Upper lobe of left lung (tissue), 6 donors: ENCODE measurements around the gene HSPD1. TPM values are rescaled to one million over a fixed set of nuclear protein-coding genes. Genes with fewer than 3 reads are reported as not detected.

Experiments
- ATAC-seq, 2 donors: fragments of 200-7000 bp; cut with Tn5 transposase; one replicate each; pipeline ENCODE4 v1.9.1; 2022; ENCODE audit warnings: mild to moderate bottlenecking in 2 of 2, moderate library complexity in 2 of 2; ENCODE audit not compliant: low FRiP score in 2 of 2
- DNase-seq, 2 donors: peaks; one replicate each; pipeline ENCODE4 v3.0.0-alpha.2; 2019 to 2020
- H3K27ac ChIP-seq, 4 donors: fragments of 200-600 bp; sonication (generic); one replicate each; pipeline ENCODE4 v1.5.1; 2016 to 2019
- H3K27me3 ChIP-seq, 4 donors: fragments of 200-600 bp; sonication (generic); one replicate each; pipeline ENCODE4 v1.5.1; 2017 to 2019
- H3K36me3 ChIP-seq, 4 donors: fragments of 200-600 bp; sonication (generic); one replicate each; pipeline ENCODE4 v1.5.1; 2016 to 2019
- H3K4me1 ChIP-seq, 4 donors: fragments of 200-600 bp; sonication (generic); one replicate each; pipeline ENCODE4 v1.5.1; 2018 to 2019
- H3K4me3 ChIP-seq, 4 donors: fragments of 200-600 bp; sonication (generic); one replicate each; pipeline ENCODE4 v1.5.1; 2017 to 2019; ENCODE audit warnings: mild to moderate bottlenecking in 2 of 4, moderate library complexity in 1 of 4
- H3K9me3 ChIP-seq, 4 donors: fragments of 200-600 bp; sonication (generic); one replicate each; pipeline ENCODE4 v1.5.1; 2018 to 2019
- CTCF ChIP-seq, 6 experiments: fragments of 450-650 bp in 4 of 6; fragments of 200-600 bp in 2 of 6; sonication (generic) in 2 of 6; IDR thresholded peaks; one replicate each; pipeline ENCODE4 v1.5.1; 2016 to 2019; ENCODE audit warnings: antibody characterized with exemption in 6 of 6
- EP300 ChIP-seq, 4 donors: sonication (generic); formaldehyde crosslinking; IDR thresholded peaks; one replicate each; pipeline ENCODE4 v1.5.1; 2017; ENCODE audit warnings: antibody characterized with exemption in 4 of 4, control low read depth in 2 of 4
- POLR2A ChIP-seq, 4 donors: fragments of 450-650 bp; IDR thresholded peaks; one replicate each; pipeline ENCODE4 v1.5.1; 2016 to 2017; ENCODE audit warnings: antibody characterized with exemption in 4 of 4, mild to moderate bottlenecking in 2 of 4
- POLR2AphosphoS5 ChIP-seq, 2 donors: sonication (generic); formaldehyde crosslinking; IDR thresholded peaks; one replicate each; pipeline ENCODE4 v1.5.1; 2017; ENCODE audit warnings: antibody characterized with exemption in 2 of 2
- WGBS, 2 donors: methylation state at CpG; one replicate each; pipeline ENCODE4 v1.1.5; 2017 to 2018; 5-methylcytosine and 5-hydroxymethylcytosine counted together
- total RNA-seq, 6 donors: library from RNA; depleted of rRNA in 4 of 6; stranded (reverse); fragments of >200 nt in 4 of 6; gene quantifications; one replicate each; pipeline versions ENCODE4 v1.1.0 to v1.2.1, GENCODE V29; 2016 to 2021
- donor health status: DM: no; HTN: no; CAD: no; lungs with moderate emphysema.
- donor health status: DM: no; HTN: yes; CAD: no; lungs with severe emphysema.

The HSPD1 gene
- total RNA-seq, 6 donors from 2014 or later = 42.8 to 159 (median 123) TPM

DNA sequence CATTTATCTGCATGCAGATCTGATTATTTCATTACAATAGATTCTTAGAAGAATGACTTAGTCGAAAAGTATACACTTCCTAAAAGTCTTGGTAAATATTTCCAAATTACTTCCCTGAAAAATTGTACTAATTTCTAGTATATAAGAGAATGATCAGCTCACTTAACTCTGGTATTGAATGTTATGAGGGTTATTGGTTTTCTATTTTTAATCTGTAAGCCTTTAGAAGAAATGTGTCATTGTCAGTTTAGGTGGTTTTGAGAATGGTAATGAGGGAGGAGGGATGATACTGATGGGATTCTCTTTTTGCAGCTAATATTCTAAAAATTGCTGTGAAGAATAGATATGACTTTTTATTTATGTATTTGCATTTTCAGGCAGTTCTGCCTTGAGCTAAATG is 40.1 kb upstream of the HSPD1 start:
- no peak for DNase-seq
- peaks cover 3 to 13% (median 7%) of the 10 kb centered on the region in 4 donors for H3K4me1 ChIP-seq
- H3K4me3 ChIP-seq = no peak overlapping the region
- TF ChIP-seq POLR2AphosphoS5 (IDR thresholded peaks at IDR 0.05) (no peak), EP300 (IDR thresholded peaks at IDR 0.05) (no peak), POLR2A (IDR thresholded peaks at IDR 0.05) (no peak), CTCF (IDR thresholded peaks at IDR 0.05) (no peak)
- H3K27me3 ChIP-seq = no peaks in the 10 kb centered on the region
- no peaks in the 10 kb centered on the region for H3K9me3 ChIP-seq
- no peak for ATAC-seq
- H3K36me3 ChIP-seq = peaks cover 18 to 80% (median 31%) of the 10 kb centered on the region in 4 donors
- 47 to 59% methylated on average over 1 of the region's 1 CpG for WGBS, 2 donors
- H3K27ac ChIP-seq = no peak overlapping the region

- TF ChIP-seq EP300 (IDR thresholded peaks at IDR 0.05) (no peak), CTCF (IDR thresholded peaks at IDR 0.05) (no peak)
- 40 to 68% methylated on average over 2 of the region's 2 CpGs for WGBS, 2 donors
- H3K36me3 ChIP-seq = peaks cover 15 to 67% (median 23%) of the 10 kb centered on the region in 4 donors
Measured at GRCh38 chr2:197538412-197538811, 38.8 kb upstream of the HSPD1 start.

DNA sequence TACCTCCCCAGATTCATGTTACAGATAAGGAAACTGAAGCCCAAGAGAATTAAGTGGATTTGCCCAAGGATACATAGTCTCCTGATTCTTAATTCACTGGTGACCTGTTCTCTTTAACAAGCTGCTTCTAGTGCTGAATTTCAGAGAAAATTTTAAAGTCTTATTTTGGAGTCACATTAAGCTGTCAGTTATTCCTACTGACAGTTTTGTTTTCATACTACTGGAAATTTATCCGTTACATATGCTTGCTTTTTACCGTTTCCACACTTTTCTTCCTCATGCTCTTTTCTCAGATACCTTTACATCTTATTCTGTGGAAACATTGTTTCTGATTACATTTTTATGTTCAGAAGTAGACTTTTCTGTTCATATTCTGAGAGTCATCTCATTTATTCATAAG is 17.5 kb upstream of the HSPD1 start:
- Histone ChIP-seq H3K27me3 (no peaks in the 10 kb centered on the region), H3K4me3 (peak overlapping the region in 3 of 4 donors; percentile 82 to 86 (median 84)), H3K9me3 (no peaks in the 10 kb centered on the region), H3K36me3 (no peaks in the 10 kb centered on the region), H3K4me1 (peaks cover 17 to 29% (median 21%) of the 10 kb centered on the region in 4 donors), H3K27ac (peak overlapping the region in 1 of 4 donors; percentile 99)
- WGBS, 2 donors = 38 to 39% methylated on average over 2 of the region's 2 CpGs
- no peak for TF ChIP-seq CTCF (IDR thresholded peaks at IDR 0.05)
- TF ChIP-seq EP300 (IDR thresholded peaks at IDR 0.05) = no peak
- no peak for TF ChIP-seq POLR2AphosphoS5 (IDR thresholded peaks at IDR 0.05)
- TF ChIP-seq POLR2A (IDR thresholded peaks at IDR 0.05) = no peak
- ATAC-seq = no peak
- no peak for DNase-seq

More at GRCh38 chr2:197538412-197538811, 38.8 kb upstream of the HSPD1 start:
- H3K27me3 ChIP-seq = no peaks in the 10 kb centered on the region
- DNase-seq (no peak), ATAC-seq (no peak)
- H3K27ac ChIP-seq = peak overlapping the region in 1 of 4 donors; percentile 24
- H3K9me3 ChIP-seq = no peaks in the 10 kb centered on the region
- H3K4me1 ChIP-seq = peaks cover 3 to 13% (median 8%) of the 10 kb centered on the region in 4 donors
- no peak overlapping the region for H3K4me3 ChIP-seq

GRCh38 chr2:197516393-197516761 is 16.7 kb upstream of the HSPD1 start:
- 0% methylated on average over 9 to 16 of the region's 17 CpGs for WGBS, 2 donors
- TF ChIP-seq EP300 (IDR thresholded peaks at IDR 0.05) (no peak), CTCF (IDR thresholded peaks at IDR 0.05) (no peak), POLR2AphosphoS5 (IDR thresholded peaks at IDR 0.05) (no peak), POLR2A (IDR thresholded peaks at IDR 0.05) (no peak)
- DNase-seq (peak in 1 of 2 donors; percentile 53), ATAC-seq (peak in 1 of 2 donors; percentile 23)
- no peaks in the 10 kb centered on the region for H3K36me3 ChIP-seq
- peak overlapping the region; percentile 82 to 99 (median 85) for H3K4me3 ChIP-seq
- no peaks in the 10 kb centered on the region for H3K27me3 ChIP-seq
- H3K4me1 ChIP-seq = peaks cover 17 to 29% (median 21%) of the 10 kb centered on the region in 4 donors
- H3K27ac ChIP-seq = peak overlapping the region; percentile 94 to 99 (median 97)
- H3K9me3 ChIP-seq = no peaks in the 10 kb centered on the region

DNA sequence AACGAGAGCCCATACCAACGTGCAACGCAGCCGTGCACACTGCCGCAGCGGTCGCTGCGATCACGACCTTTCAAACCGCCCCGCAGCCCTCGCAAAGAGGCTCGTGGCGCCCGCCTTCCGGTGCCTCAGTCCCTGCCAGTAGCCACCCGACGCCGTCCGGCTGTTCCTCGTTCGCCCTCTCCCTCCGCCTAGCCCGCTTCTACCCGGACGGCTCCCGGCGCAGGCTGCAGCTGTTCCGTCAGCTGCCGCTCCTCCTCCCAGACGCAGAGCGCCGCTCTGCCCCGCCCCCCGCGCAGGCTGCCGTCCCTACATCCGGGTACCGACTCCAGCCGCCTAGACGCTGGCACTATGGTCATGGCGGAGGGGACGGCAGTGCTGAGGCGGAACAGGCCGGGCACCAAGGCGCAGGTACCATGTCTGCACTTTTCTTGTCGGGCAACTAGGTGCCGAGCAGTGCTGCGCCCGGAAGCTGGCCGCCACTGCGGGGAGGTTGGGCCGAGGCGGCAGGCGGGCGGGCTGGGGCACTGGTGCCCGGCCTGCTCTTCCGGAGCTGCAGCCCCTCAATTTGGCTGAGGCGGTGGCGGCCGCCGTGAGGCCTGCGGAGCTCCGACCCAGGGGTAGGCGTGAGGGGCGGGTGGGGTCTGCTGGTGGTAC is 16.2 kb upstream of the HSPD1 start, which contains the start of gene MOB4:
MOB4 (plus strand) TSS at position 328 of the 654 bp plus-strand sequence; CDS start at position 349, 21 bp downstream.
- no peaks in the 10 kb centered on the region for H3K9me3 ChIP-seq
- DNase-seq = peak; percentile 97 to 99
- H3K4me1 ChIP-seq = peaks cover 17 to 29% (median 21%) of the 10 kb centered on the region in 4 donors
- H3K27ac ChIP-seq = peak within 1 kb of the TSS; percentile 94 to 99 (median 97)
- no peaks in the 10 kb centered on the region for H3K36me3 ChIP-seq
- ATAC-seq = peak; percentile 100
- no peaks in the 10 kb centered on the region for H3K27me3 ChIP-seq
- H3K4me3 ChIP-seq = peak within 1 kb of the TSS; percentile 82 to 99 (median 85)
- TF ChIP-seq POLR2A (IDR thresholded peaks at IDR 0.05) = peak in 3 of 4 donors; percentile 81 to 96 (median 96)
- TF ChIP-seq EP300 (IDR thresholded peaks at IDR 0.05) = peak in 1 of 4 donors; percentile 74
- TF ChIP-seq CTCF (IDR thresholded peaks at IDR 0.05) = peak in 4 of 6 experiments; percentile 11 to 62 (median 40)
- peak; percentile 99 for TF ChIP-seq POLR2AphosphoS5 (IDR thresholded peaks at IDR 0.05)
- WGBS, 2 donors = 0% methylated on average over 4 to 65 of the region's 66 CpGs
